Erythroblast (primary cell): Measurements from ENCODE around the gene PDGFC.

Experiments
- DNase-seq, 2 experiments: peaks; one replicate each; lab custom pipeline; 2025; lab: John Stamatoyannopoulos, UW
- GATA1 ChIP-seq: IDR thresholded peaks from 2 replicates; pipeline ENCODE4 v1.6.1; 2011; ENCODE audit warnings: low read depth, mild to moderate bottlenecking, control low read depth, low read length, moderate library complexity
- POLR2A ChIP-seq: IDR thresholded peaks from 2 replicates; pipeline ENCODE4 v1.6.1; 2011; ENCODE audit warnings: mild to moderate bottlenecking, low read length

The PDGFC gene

GRCh38 chr4:156992943-156993342 lies 21.3 kb upstream of the PDGFC start:
- TF ChIP-seq GATA1: no peak
- no peak for TF ChIP-seq POLR2A
- no peak for DNase-seq

DNA sequence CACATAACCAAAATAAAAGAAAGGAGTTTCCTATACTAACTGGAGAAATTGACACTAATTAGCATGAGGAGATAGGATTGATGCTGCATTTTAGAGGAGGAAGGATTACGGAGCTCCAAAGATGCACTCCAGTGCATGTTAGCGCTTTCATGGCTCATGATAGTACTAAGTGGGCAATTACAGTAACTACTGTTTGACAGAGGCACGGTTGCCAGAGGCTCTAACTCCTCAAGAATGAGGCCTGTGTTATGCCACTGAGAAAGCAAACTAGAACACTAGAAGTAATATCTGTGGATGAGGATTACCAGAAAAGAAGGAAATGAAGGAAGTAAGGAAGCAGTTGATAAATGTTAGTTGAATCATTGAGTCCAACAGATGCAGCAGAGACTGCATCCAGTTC lies 19.6 kb upstream of the PDGFC start:
- TF ChIP-seq GATA1 (no peak), POLR2A (no peak)
- no peak for DNase-seq

DNA sequence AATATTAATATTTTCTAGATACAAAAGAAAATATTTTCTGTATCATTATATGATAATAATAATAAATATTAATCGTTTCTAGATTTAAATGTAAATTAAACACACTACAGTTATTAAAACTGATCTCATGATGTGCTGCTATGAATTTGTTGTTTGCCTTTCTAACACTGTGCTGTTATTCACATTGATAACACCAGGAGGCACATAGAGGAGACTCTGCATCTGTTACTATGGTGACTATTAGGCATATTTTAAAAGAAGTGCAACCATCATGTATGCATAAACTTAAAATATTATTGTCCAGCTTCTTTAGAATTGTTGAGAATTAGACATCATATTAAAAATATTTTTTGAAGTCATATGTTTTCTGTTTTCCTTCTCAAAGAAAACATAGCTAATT lies 11.8 kb upstream of the PDGFC start:
- DNase-seq: peak; percentile 3 to 5
- no peak for TF ChIP-seq POLR2A

GRCh38 chr4:156981262-156981769 lies 9.7 kb upstream of the PDGFC start:
- DNase-seq: no peak
- no peak for TF ChIP-seq GATA1
- no peak for TF ChIP-seq POLR2A

- no peak for DNase-seq
- TF ChIP-seq POLR2A (no peak), GATA1 (no peak)
These were observed 6.0 kb upstream of the PDGFC start for GRCh38 chr4:156977435-156978160.

- DNase-seq: peak in 1 of 2 experiments; percentile 16
- no peak for TF ChIP-seq GATA1
- no peak for TF ChIP-seq POLR2A
These were observed 4.5 kb upstream of the PDGFC start for GRCh38 chr4:156976147-156976546.

DNA sequence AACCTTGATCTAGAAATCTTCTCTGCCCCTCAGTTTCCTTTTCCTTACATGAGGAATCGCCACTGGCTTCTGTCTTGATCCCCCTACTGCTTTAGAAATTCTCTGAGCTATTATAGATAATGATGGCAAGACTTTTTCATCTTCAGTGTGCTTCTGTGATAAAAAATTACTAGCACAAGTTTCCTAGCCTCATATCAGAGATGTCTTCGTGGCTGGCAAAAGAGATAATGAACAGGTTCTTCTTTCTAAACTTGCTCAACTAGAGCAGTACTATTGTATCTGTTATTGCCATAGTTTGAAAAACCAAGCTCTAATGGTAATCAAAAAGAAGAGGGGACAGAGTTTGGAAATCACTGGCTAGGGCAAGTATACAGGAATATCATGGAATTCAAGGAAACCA lies 4.1 kb upstream of the PDGFC start:
- TF ChIP-seq POLR2A (no peak), GATA1 (no peak)
- peak; percentile 33 to 83 for DNase-seq

- TF ChIP-seq POLR2A (no peak), GATA1 (no peak)
- no peak for DNase-seq
These were observed 2.7 kb upstream of the PDGFC start for GRCh38 chr4:156974264-156974663.

DNA sequence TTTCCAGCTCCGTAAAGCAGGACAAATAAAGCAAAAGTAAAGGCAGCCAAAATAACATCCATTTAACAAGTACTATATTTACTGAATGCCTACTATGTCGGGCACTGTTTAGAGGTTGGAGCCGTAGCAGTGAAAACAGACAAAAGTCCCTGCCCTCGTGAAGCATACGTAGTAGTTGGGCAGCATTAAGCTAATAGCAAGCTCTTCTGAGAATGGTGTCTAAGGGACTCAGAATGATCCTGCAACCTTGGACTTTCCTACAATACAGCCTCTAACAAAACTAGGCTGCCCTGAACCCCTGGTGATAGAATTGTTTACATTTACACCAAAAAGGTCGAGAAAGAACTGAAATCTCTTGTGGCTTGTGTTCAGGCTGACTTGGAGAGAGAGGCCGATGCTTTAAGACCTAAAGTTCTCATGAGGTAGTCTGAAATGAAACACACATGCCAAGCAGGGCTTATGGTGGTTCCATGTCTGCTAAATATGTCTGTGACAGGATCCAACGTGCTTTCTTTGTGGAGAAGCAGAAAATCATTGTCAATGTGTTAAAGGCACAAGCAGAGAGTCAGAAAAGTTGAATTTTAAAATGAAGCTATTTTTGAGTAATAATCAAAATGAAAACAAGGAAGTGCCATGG lies 898 bp upstream of the PDGFC start:
- TF ChIP-seq GATA1 (no peak), POLR2A (peak; percentile 14)
- DNase-seq: peak in 1 of 2 experiments; percentile 56

DNA sequence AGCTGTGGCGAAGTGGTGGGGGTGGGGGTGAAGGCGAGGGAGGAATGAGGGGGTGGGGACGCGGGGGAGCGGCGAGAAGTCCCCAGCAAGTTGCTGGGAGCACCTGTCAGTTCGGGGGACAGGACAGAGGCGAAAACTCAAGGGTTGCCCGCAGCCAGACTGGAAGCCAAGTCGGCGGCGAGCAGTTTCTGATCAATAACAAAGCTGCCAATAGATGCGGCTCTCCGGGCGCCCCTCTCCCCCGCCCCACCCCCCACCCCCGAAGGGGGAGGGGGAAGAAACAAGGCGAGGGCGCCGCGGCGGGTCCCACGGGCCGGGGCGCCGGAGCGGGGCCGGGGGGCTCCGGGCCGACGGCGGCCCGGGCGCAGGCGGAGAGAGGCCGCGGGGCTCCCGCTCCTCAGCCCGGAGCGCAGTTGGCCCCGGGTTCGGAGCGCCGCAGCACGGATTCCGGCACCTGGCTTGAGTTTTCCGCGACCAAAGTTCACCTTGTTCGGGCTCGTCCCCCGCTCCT lies 379 bp downstream of the PDGFC start:
- TF ChIP-seq POLR2A (no peak), GATA1 (no peak)
- peak in 1 of 2 experiments; percentile 52 for DNase-seq

GRCh38 chr4:156970501-156971164 lies 966 bp downstream of the PDGFC start:
- DNase-seq: peak; percentile 73 to 80
- TF ChIP-seq GATA1 (no peak), POLR2A (no peak)

GRCh38 chr4:156969911-156970310 lies 1.7 kb downstream of the PDGFC start:
- TF ChIP-seq GATA1 (no peak), POLR2A (no peak)
- peak; percentile 8 to 29 for DNase-seq

DNA sequence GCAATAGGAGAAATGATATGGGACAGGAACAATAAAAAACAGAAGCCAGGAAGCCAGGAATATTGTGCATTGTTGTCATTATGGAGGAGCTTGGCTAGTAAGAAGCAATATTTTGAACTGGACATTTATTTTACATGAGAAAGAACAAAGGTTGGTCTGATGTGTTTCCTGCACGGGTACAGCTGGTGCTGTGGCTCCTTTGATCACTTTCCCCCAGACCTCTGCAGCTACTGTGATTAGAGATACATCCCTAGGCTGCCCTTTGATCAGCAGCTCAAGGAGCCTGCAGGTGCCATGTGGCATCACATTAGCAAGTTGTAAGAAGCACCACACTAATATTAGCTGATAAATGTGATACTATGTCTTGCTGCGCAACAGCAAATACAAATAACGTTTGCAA lies 2.5 kb downstream of the PDGFC start:
- DNase-seq: peak; percentile 31 to 32
- TF ChIP-seq POLR2A: no peak
- no peak for TF ChIP-seq GATA1
